Ovary (tissue), 3 donors: ENCODE results near the gene EML6.

ENCODE experiments used
- CTCF ChIP-seq, 3 donors: fragments of 450-650 bp in 2 of 3; fragments of 200-600 bp in 1 of 3; IDR thresholded peaks; one replicate each; pipeline versions ENCODE4 v1.5.1 to v1.8.0; 2016 to 2022; ENCODE audit warnings: antibody characterized with exemption in 3 of 3, mild to moderate bottlenecking in 1 of 3
- POLR2A ChIP-seq: fragments of 450-650 bp; IDR thresholded peaks from one replicate; pipeline ENCODE4 v1.6.1; 2017; ENCODE audit warnings: antibody characterized with exemption, mild to moderate bottlenecking, moderate library complexity
- donor health status: DM: no; HTN: no; CAD: no.

- TF ChIP-seq POLR2A (no peak), CTCF (IDR thresholded peaks at IDR 0.05) (no peak)
Observed at GRCh38 chr2:54757500-54757899, 34.0 kb downstream of the EML6 start.
